NT2/D1 (cell line): ENCODE results near the gene TBXAS1.

Source experiments
- YY1 ChIP-seq: IDR thresholded peaks from 2 replicates; pipeline ENCODE4 v1.6.1; 2011; ENCODE audit not compliant: insufficient read length, insufficient read depth
- ZNF274 ChIP-seq: IDR thresholded peaks from 2 replicates; pipeline ENCODE4 v1.6.1; 2011; ENCODE audit warnings: mild to moderate bottlenecking, low read depth, low read length

DNA sequence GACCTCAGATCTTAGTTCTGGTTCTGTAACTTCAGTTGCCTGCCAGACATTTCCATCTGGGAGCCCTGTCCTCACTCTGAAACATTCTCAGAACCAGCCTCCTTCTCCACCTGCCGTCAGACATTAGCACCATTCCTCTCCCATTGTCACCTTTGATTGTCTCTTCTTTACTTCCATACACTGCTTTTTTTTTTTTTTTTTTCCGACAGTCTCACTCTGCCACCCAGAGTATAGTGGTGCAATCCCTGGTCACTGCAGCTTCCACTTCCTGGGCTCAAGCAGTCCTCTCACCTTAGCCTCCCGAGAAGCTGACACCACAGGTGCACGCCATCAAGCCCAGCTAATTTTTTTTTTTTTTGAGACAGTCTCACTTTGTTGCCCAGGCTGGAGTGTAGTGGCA, 30.2 kb upstream of the TBXAS1 start:
- TF ChIP-seq YY1 (no peak), ZNF274 (no peak)
